BJ (cell line): Measurements from ENCODE around the gene MAP7. TPM values are rescaled to one million over a fixed set of nuclear protein-coding genes. Genes with fewer than 3 reads are reported as not detected.
A peak's percentile ranks its signal among the peaks of the same experiment; 100 is the strongest.

Source experiments
- CTCF ChIA-PET: fragments of 350-600 bp; formaldehyde crosslinking; extraction: SDS; loops from one replicate; lab custom pipeline; 2021; ENCODE audit warnings: antibody characterized with exemption, inconsistent platforms; lab: Yijun Ruan, JAX
- POLR2A ChIA-PET: fragments of 300-600 bp; sonication (Branson Sonifier 250); formaldehyde crosslinking; extraction: SDS; loops from one replicate; lab custom pipeline; 2021; ENCODE audit warnings: antibody characterized with exemption; lab: Charles Lee
- DNase-seq: peaks from one replicate; pipeline ENCODE4 v3.0.0-alpha.2; 2011; ENCODE audit warnings: low read depth
- H3K27me3 ChIP-seq: 2 replicates; pipeline ENCODE4 v1.6.0; 2011; ENCODE audit warnings: low read length; ENCODE audit not compliant: control insufficient read depth, insufficient read depth
- H3K36me3 ChIP-seq: 2 replicates; pipeline ENCODE4 v1.5.1; 2011; ENCODE audit warnings: low read length; ENCODE audit not compliant: control insufficient read depth, insufficient read depth
- H3K4me3 ChIP-seq: 2 replicates; pipeline ENCODE4 v1.5.1; 2011; ENCODE audit warnings: low read depth, mild to moderate bottlenecking, control low read depth, low read length
- polyA plus RNA-seq: library from polyadenylated mRNA; depleted of rRNA; stranded (reverse); fragments of >200 nt; gene quantifications from 2 replicates; pipeline ENCODE4 v1.2.3, GENCODE V29; 2011
- TF ChIP-seq, protein P1 (sequence below): IDR thresholded peaks from 2 replicates; pipeline ENCODE4 v1.5.1; 2011; ENCODE audit warnings: low read depth, mild to moderate bottlenecking, control low read depth, inconsistent platforms, low read length, moderate library complexity; ENCODE audit not compliant: insufficient read depth

MAP7 gene
- polyA plus RNA-seq, 1 experiment, result 0.45 TPM

DNA sequence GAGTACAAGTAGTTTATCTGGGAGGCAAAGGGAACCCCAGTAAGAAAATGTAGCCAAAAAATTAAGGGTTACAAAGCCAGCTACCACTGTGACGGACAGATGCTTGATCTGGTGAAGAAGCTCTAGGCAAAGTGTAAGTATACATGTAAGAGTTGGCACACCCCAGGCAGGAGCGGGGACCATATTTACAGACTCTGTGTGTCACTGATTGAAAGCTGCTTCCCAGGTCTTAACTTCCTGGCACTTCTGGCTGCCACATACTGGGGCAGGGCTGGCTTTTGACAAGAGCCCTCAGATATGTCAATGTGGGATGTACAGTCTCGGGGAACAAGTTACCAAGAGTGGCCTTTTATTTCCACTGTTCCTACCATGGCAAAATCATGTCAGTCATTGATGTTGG lies 212.6 kb downstream of the MAP7 start:
- Histone ChIP-seq H3K27me3 (no peaks in the 10 kb centered on the region), H3K36me3 (no peaks in the 10 kb centered on the region), H3K4me3 (no peak overlapping the region)
- no peak for DNase-seq
- ChIA-PET CTCF (interaction anchor here (1.2 kb wide), 1 partner anchor 20 kb away, joined by 4 read pairs; no protein-coding TSS in a partner anchor), POLR2A (no interaction called here)
- TF ChIP-seq, protein P1, sequence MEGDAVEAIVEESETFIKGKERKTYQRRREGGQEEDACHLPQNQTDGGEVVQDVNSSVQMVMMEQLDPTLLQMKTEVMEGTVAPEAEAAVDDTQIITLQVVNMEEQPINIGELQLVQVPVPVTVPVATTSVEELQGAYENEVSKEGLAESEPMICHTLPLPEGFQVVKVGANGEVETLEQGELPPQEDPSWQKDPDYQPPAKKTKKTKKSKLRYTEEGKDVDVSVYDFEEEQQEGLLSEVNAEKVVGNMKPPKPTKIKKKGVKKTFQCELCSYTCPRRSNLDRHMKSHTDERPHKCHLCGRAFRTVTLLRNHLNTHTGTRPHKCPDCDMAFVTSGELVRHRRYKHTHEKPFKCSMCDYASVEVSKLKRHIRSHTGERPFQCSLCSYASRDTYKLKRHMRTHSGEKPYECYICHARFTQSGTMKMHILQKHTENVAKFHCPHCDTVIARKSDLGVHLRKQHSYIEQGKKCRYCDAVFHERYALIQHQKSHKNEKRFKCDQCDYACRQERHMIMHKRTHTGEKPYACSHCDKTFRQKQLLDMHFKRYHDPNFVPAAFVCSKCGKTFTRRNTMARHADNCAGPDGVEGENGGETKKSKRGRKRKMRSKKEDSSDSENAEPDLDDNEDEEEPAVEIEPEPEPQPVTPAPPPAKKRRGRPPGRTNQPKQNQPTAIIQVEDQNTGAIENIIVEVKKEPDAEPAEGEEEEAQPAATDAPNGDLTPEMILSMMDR, result no peak

DNA sequence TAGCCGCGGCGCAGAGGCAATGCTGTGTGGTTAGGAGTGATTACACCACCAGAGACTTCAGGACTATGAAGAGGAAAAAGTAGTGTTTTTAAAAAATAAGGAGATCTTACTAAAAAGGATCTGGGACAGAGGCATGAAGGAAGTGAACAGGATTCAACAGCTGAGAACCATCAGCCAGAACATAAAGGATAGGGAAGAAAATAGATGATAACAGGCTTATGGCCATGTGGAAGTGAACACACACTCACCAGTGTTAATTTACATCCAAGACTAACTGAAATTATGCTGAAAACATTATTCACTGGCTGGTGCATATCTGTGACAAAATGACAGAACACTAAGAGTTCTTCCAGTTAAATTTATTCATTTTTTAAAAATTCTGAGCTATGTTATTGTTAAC lies 213.1 kb downstream of the MAP7 start:
- H3K36me3 ChIP-seq, result no peaks in the 10 kb centered on the region
- CTCF ChIA-PET, result interaction anchor here (1.2 kb wide), 1 partner anchor 20 kb away, joined by 4 read pairs; no protein-coding TSS in a partner anchor
- H3K4me3 ChIP-seq, result no peak overlapping the region
- no peak for DNase-seq
- TF ChIP-seq, protein P1, result no peak
- no peaks in the 10 kb centered on the region for H3K27me3 ChIP-seq
- POLR2A ChIA-PET, result no interaction called here

DNA sequence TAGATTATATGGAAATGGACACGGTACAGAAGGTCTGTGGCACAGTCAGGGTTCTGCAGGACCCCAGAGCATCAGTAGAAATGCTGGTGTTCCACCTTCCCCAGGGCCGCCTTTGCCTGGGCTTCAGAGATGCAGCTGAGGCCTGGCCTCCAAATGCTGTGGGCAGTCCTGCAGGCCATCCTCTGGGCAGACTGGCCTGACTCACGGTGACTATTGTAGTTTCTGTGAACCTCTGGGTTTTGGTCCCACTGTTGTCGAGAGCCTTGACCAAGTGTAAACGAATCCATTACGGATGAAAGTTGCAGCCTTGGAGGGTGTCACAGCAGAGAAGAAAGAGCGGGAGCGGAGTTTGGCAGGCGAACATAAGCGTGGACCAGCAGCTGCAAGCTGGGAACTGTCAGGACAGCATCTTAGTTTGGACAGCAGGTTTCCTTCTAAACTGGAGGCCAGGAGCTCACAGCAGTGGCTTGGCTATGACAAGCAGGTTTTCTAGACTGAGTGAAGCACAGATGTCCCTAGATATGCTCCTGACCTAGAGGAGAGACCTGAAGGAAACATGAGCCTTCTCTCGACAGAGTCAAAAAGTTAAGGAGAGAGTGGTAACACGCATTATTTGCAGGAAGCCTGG lies 214.4 kb downstream of the MAP7 start:
- ChIA-PET CTCF (no interaction called here), POLR2A (no interaction called here)
- H3K27me3 ChIP-seq, result no peaks in the 10 kb centered on the region; the same call in 1 of the 2 replicates
- H3K36me3 ChIP-seq, result no peaks in the 10 kb centered on the region
- no peak overlapping the region for H3K4me3 ChIP-seq
- TF ChIP-seq, protein P1, result no peak
- no peak for DNase-seq

DNA sequence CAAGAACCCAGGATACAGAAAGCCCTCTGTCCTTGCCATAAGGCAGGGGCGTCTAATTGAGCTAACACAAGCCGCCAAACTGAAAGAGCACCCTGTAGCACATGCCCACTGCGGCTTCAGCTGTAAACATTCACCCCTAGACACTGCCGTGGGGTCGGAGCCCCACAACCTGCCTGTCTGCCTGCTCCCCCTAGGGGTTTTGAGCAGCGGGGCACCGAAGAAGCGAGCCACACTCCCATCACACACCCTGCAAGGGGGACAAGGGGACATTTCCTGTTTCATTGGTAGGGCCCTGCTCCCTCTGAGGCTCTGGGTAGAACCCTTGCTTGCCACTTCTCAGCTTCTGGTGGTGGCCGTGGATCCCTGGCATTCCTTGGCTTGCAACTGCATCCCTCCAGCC lies 215.4 kb downstream of the MAP7 start:
- TF ChIP-seq, protein P1, result 0 out of 2 replicates have a peak, but pooled peaks have one; percentile 12
- ChIA-PET POLR2A (no interaction called here), CTCF (no interaction called here)
- Histone ChIP-seq H3K4me3 (no peak overlapping the region), H3K36me3 (no peaks in the 10 kb centered on the region), H3K27me3 (no peaks in the 10 kb centered on the region; the same call in 1 of the 2 replicates)
- no peak for DNase-seq

DNA sequence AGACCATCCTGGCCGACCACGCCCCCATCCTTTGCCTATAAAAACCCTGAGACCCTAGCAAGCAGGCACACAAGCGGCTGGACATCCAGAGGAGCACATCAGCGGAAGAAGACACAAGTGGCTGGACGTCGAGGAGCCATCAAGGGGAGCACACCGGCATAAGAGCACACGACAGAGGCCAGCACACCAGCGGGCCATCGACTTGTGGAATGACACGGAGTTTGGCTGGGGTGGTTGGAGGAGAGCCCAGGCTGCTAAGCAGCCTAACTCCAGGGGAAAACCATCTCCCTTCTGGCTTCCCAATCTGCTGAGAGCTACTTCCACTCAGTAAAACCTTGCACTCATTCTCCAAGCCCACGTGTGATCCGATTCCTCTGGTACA lies 215.8 kb downstream of the MAP7 start:
- Histone ChIP-seq H3K36me3 (no peaks in the 10 kb centered on the region), H3K4me3 (no peak overlapping the region), H3K27me3 (no peaks in the 10 kb centered on the region; the same call in 1 of the 2 replicates)
- no peak for DNase-seq
- CTCF ChIA-PET, result no interaction called here
- TF ChIP-seq, protein P1, result no peak
- POLR2A ChIA-PET, result no interaction called here
